OCI-LY3 (cell line): ENCODE measurements around the gene YWHAQ.

Experiments
- H2AFZ ChIP-seq: fragments of 200-600, 300-600 bp; shearing (Covaris generic); 2 replicates; pipeline ENCODE4 v1.6.0; 2014; ENCODE audit warnings: antibody characterized with exemption, low read depth, low read length
- H3K27ac ChIP-seq: fragments of 200-600, 300-600 bp; sonication (generic); 2 replicates; pipeline ENCODE4 v1.5.1; 2014; ENCODE audit warnings: mild to moderate bottlenecking, low read length, moderate library complexity, mixed read lengths
- H3K27me3 ChIP-seq: fragments of 200-600, 300-600 bp; sonication (generic); 2 replicates; pipeline ENCODE4 v1.6.1; 2014; ENCODE audit warnings: low read depth, low read length, mixed read lengths
- H3K36me3 ChIP-seq: fragments of 200-600, 300-600 bp; sonication (generic); replicated peaks from 2 replicates; pipeline ENCODE3; 2014; ENCODE audit warnings: low read depth, low read length, mixed read lengths
- H3K4me1 ChIP-seq: fragments of 300-600, 200-600 bp; sonication (generic); 2 replicates; pipeline ENCODE4 v1.6.1; 2014; ENCODE audit warnings: low read length, mixed read lengths
- H3K4me2 ChIP-seq: fragments of 200-600, 300-600 bp; sonication (generic); 2 replicates; pipeline ENCODE4 v1.6.1; 2014; ENCODE audit warnings: low read length, mixed read lengths
- H3K4me3 ChIP-seq: fragments of 300-600, 200-600 bp; sonication (generic); 2 replicates; pipeline ENCODE4 v1.5.1; 2014; ENCODE audit warnings: antibody characterized with exemption, mild to moderate bottlenecking, low read length, moderate library complexity
- H3K79me2 ChIP-seq: fragments of 300-600, 200-600 bp; shearing (Covaris generic); 2 replicates; pipeline ENCODE4 v1.6.1; 2014; ENCODE audit warnings: mild to moderate bottlenecking, low read length, mixed read lengths
- H3K9ac ChIP-seq: fragments of 300-600, 200-600 bp; shearing (Covaris generic); 2 replicates; pipeline ENCODE4 v1.6.0; 2014; ENCODE audit warnings: mild to moderate bottlenecking, low read length, moderate library complexity
- H3K9me3 ChIP-seq: fragments of 200-600, 300-600 bp; shearing (Covaris generic); 2 replicates; pipeline ENCODE4 v1.6.1; 2014; ENCODE audit warnings: low read length, mixed read lengths; ENCODE audit not compliant: insufficient read depth
- H4K20me1 ChIP-seq: fragments of 200-600, 300-600 bp; sonication (generic); 2 replicates; pipeline ENCODE4 v1.6.1; 2016; ENCODE audit warnings: low read length, mixed read lengths; ENCODE audit not compliant: insufficient read depth
- CTCF ChIP-seq: fragments of 200-600, 300-600 bp; sonication (generic); IDR thresholded peaks from 2 replicates; pipeline ENCODE4 v1.5.1; 2014; ENCODE audit warnings: antibody characterized with exemption, low read length, low read depth
- EZH2phosphoT487 ChIP-seq: fragments of 200-600 bp; shearing (Covaris generic); IDR thresholded peaks from 2 replicates; pipeline ENCODE4 v1.6.1; 2018; ENCODE audit warnings: antibody characterized with exemption, mixed run types, low read depth

YWHAQ gene

GRCh38 chr2:9668687-9669345, 38.0 kb upstream of the YWHAQ start:
- no peak overlapping the region for H3K4me3 ChIP-seq
- no peak overlapping the region for H2AFZ ChIP-seq
- H3K27me3 ChIP-seq = peaks cover 18% of the 10 kb centered on the region
- no peaks in the 10 kb centered on the region for H3K9me3 ChIP-seq
- H3K27ac ChIP-seq = no peak overlapping the region
- peaks cover 3% of the 10 kb centered on the region; the same call in 1 of the 2 replicates for H3K4me1 ChIP-seq
- TF ChIP-seq CTCF = no peak
- TF ChIP-seq EZH2phosphoT487 = no peak
- H3K36me3 ChIP-seq = no peaks in the 10 kb centered on the region
- no peak overlapping the region for H3K4me2 ChIP-seq
- H4K20me1 ChIP-seq = no peaks in the 10 kb centered on the region
- H3K79me2 ChIP-seq = no peaks in the 10 kb centered on the region
- H3K9ac ChIP-seq = no peak overlapping the region

- Histone ChIP-seq H3K9me3 (no peaks in the 10 kb centered on the region), H3K27ac (no peak overlapping the region), H3K27me3 (peaks cover 25% of the 10 kb centered on the region), H3K9ac (no peak overlapping the region), H4K20me1 (no peaks in the 10 kb centered on the region), H3K36me3 (no peaks in the 10 kb centered on the region), H2AFZ (no peak overlapping the region), H3K79me2 (no peaks in the 10 kb centered on the region), H3K4me2 (no peak overlapping the region), H3K4me3 (no peak overlapping the region), H3K4me1 (peaks cover 3% of the 10 kb centered on the region; the same call in 1 of the 2 replicates)
- TF ChIP-seq CTCF = no peak
- no peak for TF ChIP-seq EZH2phosphoT487
Measured at GRCh38 chr2:9667826-9668225, 37.0 kb upstream of the YWHAQ start.

GRCh38 chr2:9666306-9666705, 35.5 kb upstream of the YWHAQ start:
- Histone ChIP-seq H3K27ac (no peak overlapping the region), H4K20me1 (no peaks in the 10 kb centered on the region), H3K27me3 (peaks cover 25% of the 10 kb centered on the region), H3K4me2 (no peak overlapping the region), H3K9ac (no peak overlapping the region), H3K79me2 (no peaks in the 10 kb centered on the region), H3K4me3 (no peak overlapping the region), H3K9me3 (no peaks in the 10 kb centered on the region), H2AFZ (no peak overlapping the region), H3K36me3 (no peaks in the 10 kb centered on the region), H3K4me1 (peaks cover 3% of the 10 kb centered on the region; the same call in 1 of the 2 replicates)
- no peak for TF ChIP-seq EZH2phosphoT487
- TF ChIP-seq CTCF = no peak

GRCh38 chr2:9665898-9666297, 35.1 kb upstream of the YWHAQ start:
- H3K4me3 ChIP-seq = no peak overlapping the region
- no peak overlapping the region for H3K9ac ChIP-seq
- no peak overlapping the region for H3K27ac ChIP-seq
- peaks cover 25% of the 10 kb centered on the region for H3K27me3 ChIP-seq
- H3K36me3 ChIP-seq = no peaks in the 10 kb centered on the region
- peaks cover 3% of the 10 kb centered on the region; the same call in 1 of the 2 replicates for H3K4me1 ChIP-seq
- no peak for TF ChIP-seq EZH2phosphoT487
- no peak for TF ChIP-seq CTCF
- H3K4me2 ChIP-seq = no peak overlapping the region
- H2AFZ ChIP-seq = no peak overlapping the region
- H3K79me2 ChIP-seq = no peaks in the 10 kb centered on the region
- no peaks in the 10 kb centered on the region for H4K20me1 ChIP-seq
- no peaks in the 10 kb centered on the region for H3K9me3 ChIP-seq
